Amniotic stem cell (primary cell): Measurements from ENCODE around the gene CALN1.

Experiments
- DNase-seq: peaks from one replicate; lab custom pipeline; 2025; lab: John Stamatoyannopoulos, UW

The CALN1 gene

GRCh38 chr7:71787513-71787912 is 624.6 kb downstream of the CALN1 start:
- no peak for DNase-seq

GRCh38 chr7:71785216-71785615 is 626.9 kb downstream of the CALN1 start:
- no peak for DNase-seq

DNA sequence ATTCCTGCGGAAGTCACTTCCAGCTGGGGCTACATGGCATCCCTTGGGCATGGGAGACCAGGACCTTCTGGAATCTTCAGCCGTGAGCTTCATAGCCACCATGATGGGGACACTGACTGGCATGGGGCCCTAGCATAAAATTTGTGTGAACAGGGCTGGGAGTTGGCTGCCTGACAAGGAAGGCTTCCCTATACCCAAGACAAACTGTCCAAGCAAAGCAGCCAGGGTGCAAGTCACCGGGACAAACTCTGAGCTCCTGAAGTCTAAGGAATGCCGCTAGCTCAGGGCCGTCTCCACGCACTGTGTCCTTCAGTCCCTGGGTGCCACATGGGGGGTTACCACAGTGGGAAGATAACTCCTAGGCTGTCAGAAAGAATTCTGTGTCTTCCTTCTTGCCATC is 627.4 kb downstream of the CALN1 start:
- no peak for DNase-seq

DNA sequence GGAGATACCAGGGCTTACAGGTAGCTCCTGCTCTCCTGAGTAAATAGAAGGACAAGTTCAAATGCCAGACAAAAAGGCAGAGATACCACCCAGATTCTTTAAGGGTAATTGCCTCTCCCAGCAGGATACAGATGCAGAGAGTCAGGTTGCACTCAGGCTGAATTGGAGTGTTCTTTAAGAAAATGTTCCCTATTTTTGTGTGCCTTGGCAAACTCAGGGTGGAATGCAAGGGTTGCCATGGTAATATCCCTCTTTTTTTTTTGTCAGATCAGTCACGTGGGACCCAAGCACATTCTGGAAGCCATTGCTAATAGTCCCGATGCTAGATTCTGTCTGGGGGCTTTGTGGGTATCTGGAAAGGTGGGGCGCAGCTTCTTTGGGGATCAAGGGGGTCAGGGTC is 628.0 kb downstream of the CALN1 start:
- no peak for DNase-seq

DNA sequence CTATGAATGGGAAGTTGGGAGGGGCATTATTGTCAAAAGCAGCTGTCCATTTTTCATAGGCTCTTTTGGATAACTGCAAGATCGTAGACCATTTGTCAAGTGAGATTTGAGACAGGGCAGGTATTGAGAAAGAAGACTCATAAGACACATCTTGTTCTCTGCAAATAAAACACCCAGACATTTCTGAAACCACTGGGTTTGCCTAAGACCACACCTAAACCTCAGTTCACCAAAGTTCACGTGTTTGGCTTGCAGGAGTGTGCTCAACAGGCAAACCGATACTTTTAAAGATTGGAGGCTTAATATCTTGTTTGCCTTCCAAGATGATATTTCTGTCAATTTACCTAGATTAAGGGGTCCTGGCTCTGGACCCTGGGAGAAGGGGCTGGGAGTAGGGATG is 628.4 kb downstream of the CALN1 start:
- DNase-seq = no peak

GRCh38 chr7:71782051-71782450 is 630.1 kb downstream of the CALN1 start:
- no peak for DNase-seq

- DNase-seq = no peak
Observed at GRCh38 chr7:71780282-71780681, 631.9 kb downstream of the CALN1 start.

- DNase-seq = no peak
Observed at GRCh38 chr7:71777278-71777677, 634.9 kb downstream of the CALN1 start.

DNA sequence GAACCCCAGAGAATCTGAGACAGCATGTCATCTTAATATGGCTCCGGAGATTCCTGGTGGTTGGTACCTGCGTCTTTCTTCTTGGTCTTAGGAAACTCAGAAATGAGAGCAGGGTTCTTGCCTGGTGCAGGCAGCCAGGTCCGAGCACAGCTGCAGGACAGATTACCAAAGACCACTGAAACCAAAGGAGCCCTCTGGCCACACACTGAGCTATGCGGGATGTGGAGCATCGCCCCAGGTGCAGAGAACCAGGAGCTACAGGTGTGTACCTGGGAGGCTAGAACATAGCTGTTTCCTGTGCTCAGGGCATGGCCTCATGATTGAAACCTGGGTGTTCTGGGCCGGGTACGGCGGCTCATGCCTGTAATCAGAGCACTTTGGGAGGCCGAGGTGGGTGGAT is 635.4 kb downstream of the CALN1 start:
- no peak for DNase-seq

DNA sequence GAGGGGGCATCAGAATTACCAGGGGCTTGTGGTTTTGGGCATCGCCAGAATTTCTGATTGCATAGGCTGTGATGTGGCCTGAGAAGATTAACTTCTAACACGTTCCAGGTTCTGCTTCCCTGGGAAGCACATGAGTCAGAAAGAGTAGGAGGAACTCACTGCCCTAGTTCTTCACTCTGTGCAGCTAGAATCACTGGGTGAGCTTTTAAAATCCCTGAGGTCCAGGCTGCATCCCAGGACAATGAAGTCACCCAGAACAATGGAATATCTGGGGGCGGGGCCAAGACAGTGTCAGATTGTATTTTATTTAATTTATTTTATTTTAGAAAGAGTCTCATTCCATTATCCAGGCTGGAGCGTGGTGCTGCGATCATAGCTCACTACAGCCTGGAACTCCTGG is 636.5 kb downstream of the CALN1 start:
- DNase-seq = no peak

GRCh38 chr7:71772779-71773178 is 639.4 kb downstream of the CALN1 start:
- DNase-seq = no peak

GRCh38 chr7:71770269-71770907 is 641.8 kb downstream of the CALN1 start:
- DNase-seq = no peak

GRCh38 chr7:71769326-71769725 is 642.8 kb downstream of the CALN1 start:
- no peak for DNase-seq

DNA sequence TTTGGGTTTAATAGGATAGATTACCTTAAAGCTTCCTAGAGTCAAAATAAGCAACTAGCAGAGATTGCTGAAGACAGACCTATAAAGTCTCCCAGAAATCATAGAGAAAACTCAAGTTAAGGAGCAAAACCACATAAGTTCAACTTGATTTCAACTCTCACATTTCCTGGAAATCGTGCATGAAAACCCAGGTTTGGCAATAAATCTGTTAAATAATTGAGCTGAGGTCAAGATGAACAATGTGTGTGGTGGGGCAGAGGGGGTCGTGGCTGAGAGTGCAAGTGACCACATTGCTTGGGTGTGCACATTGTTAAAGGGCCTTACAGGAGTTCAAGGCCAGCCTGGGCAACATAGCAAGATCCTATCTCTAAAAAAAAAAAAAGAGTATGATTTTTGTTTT is 643.7 kb downstream of the CALN1 start:
- DNase-seq = no peak

- no peak for DNase-seq
Observed at GRCh38 chr7:71766016-71766415, 646.1 kb downstream of the CALN1 start.

- no peak for DNase-seq
Observed at GRCh38 chr7:71761336-71761735, 650.8 kb downstream of the CALN1 start.

GRCh38 chr7:71754828-71755227 is 657.3 kb downstream of the CALN1 start:
- no peak for DNase-seq

DNA sequence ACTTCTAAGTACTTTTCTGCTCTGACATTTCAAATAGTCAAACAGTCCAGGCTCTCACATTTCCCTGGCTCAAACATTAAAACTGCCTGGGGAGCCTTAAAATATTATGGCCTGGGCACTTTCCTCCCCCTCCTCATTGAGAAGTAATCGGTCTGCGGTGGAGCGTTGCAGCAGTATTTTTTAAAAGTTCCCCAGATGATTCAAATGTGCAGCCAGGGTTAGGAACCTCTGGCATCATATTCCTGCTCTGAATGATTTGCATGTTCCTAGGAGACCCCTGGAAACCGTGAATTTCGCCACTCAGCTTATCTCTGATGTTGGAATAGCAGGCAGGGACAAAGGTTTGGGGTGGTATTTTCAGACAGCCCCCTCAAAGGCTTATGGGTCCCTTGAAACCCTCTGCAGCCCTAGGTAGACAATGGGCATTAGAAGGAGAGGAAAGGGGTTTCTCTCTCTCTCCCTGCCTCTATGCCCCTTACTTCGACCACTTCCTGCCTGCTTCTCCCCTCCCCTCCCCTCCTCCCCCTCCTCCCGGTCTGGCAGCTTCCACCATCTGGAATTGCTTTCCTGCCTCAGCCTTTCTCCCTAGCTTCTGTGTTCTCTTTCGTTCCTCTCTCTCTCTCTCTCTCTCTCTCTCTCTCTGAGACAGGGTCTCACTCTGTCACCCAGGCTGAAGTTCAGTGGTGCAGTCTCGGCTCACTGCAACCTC is 658.0 kb downstream of the CALN1 start:
- DNase-seq = no peak

- no peak for DNase-seq
Observed at GRCh38 chr7:71753236-71753635, 658.9 kb downstream of the CALN1 start.

GRCh38 chr7:71752171-71752935 is 659.8 kb downstream of the CALN1 start:
- DNase-seq = no peak

- DNase-seq = no peak
Observed at GRCh38 chr7:71750290-71750689, 661.8 kb downstream of the CALN1 start.

GRCh38 chr7:71746006-71746405 is 666.1 kb downstream of the CALN1 start:
- no peak for DNase-seq

DNA sequence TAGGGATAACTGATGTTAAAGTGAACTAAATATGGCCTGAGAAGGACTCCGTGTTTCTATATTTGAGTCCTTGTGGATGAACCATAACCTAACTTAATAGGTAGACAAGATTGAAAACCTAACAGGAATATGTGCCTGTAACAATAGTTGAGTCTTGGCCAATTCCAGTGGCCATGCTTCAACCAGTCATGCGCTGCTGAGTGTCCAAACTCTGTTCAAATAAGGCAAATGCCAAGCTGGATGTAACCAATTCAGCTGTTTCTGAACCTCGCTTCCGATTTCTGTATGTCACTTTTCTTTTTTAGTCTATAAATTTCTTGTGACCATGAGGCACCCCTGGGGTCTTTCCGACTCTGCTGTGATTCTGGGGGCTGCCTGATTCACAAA is 672.0 kb downstream of the CALN1 start:
- DNase-seq = no peak
